ENCODE results near the gene RGSL1. TPM values are rescaled to one million over a fixed set of nuclear protein-coding genes. Genes with fewer than 3 reads are reported as not detected.
A peak's percentile ranks its signal among the peaks of the same experiment; 100 is the strongest.

The RGSL1 gene
- total RNA-seq, 1 experiment from 2014 or later: not detected

DNA sequence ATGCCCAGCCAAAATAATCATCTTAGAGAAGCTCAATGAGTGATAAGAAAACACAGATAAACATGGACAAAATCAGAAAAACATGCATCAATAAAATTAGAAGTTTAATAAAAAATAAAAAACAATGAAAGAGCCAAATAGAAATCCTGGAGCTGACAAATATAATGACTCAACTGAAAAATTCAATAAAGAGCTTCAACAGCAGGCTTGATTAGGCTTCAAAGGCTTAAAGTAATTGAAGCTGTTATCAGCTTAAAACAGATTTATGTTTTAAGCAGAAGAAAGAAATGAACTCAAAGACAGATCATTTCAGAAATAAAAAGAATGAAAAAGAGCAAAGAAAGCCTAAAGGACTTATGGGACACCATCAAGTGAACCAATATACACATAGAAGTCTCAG is 28.3 kb downstream of the RGSL1 start:
- intact Hi-C loops (cut with micrococcal nuclease; ENCODE audit: unreplicated experiment) (no loop called here), in situ Hi-C loops (cut with HindIII; ENCODE audit: low pct_unique_long_range_greater_than_20kb, low sequenced_read_pairs) (no loop called here)
- CTCF ChIA-PET: no interaction called here
- no peaks in the 10 kb centered on the region for H3K36me3 ChIP-seq (ENCODE audit: control insufficient read depth, insufficient read depth, low read length)
- no peak overlapping the region for H3K4me3 ChIP-seq (ENCODE audit: low read depth in 2 of 2, low read length in 2 of 2)
- ATAC-seq (no peak), DNase-seq (ENCODE audit: low read depth, low spot score) (no peak)
- TF ChIP-seq, protein P1, sequence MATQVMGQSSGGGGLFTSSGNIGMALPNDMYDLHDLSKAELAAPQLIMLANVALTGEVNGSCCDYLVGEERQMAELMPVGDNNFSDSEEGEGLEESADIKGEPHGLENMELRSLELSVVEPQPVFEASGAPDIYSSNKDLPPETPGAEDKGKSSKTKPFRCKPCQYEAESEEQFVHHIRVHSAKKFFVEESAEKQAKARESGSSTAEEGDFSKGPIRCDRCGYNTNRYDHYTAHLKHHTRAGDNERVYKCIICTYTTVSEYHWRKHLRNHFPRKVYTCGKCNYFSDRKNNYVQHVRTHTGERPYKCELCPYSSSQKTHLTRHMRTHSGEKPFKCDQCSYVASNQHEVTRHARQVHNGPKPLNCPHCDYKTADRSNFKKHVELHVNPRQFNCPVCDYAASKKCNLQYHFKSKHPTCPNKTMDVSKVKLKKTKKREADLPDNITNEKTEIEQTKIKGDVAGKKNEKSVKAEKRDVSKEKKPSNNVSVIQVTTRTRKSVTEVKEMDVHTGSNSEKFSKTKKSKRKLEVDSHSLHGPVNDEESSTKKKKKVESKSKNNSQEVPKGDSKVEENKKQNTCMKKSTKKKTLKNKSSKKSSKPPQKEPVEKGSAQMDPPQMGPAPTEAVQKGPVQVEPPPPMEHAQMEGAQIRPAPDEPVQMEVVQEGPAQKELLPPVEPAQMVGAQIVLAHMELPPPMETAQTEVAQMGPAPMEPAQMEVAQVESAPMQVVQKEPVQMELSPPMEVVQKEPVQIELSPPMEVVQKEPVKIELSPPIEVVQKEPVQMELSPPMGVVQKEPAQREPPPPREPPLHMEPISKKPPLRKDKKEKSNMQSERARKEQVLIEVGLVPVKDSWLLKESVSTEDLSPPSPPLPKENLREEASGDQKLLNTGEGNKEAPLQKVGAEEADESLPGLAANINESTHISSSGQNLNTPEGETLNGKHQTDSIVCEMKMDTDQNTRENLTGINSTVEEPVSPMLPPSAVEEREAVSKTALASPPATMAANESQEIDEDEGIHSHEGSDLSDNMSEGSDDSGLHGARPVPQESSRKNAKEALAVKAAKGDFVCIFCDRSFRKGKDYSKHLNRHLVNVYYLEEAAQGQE (IDR thresholded peaks at IDR 0.05; ENCODE audit: insufficient read depth in 1 of 2, low read depth in 2 of 2, low read length in 1 of 2): no peak
- TF ChIP-seq TCF7L2 (IDR thresholded peaks at IDR 0.05; ENCODE audit: low read depth, low read length) (no peak), POLR2AphosphoS5 (IDR thresholded peaks at IDR 0.05; ENCODE audit: low read depth, low read length) (no peak), SIN3A (IDR thresholded peaks at IDR 0.05; ENCODE audit: borderline replicate concordance, insufficient read depth, low read depth, low read length) (no peak)
- TF ChIP-seq, protein P2, sequence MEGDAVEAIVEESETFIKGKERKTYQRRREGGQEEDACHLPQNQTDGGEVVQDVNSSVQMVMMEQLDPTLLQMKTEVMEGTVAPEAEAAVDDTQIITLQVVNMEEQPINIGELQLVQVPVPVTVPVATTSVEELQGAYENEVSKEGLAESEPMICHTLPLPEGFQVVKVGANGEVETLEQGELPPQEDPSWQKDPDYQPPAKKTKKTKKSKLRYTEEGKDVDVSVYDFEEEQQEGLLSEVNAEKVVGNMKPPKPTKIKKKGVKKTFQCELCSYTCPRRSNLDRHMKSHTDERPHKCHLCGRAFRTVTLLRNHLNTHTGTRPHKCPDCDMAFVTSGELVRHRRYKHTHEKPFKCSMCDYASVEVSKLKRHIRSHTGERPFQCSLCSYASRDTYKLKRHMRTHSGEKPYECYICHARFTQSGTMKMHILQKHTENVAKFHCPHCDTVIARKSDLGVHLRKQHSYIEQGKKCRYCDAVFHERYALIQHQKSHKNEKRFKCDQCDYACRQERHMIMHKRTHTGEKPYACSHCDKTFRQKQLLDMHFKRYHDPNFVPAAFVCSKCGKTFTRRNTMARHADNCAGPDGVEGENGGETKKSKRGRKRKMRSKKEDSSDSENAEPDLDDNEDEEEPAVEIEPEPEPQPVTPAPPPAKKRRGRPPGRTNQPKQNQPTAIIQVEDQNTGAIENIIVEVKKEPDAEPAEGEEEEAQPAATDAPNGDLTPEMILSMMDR (IDR thresholded peaks at IDR 0.05): no peak
- H3K4me1 ChIP-seq (ENCODE audit: control insufficient read depth, insufficient read depth, low read length): no peaks in the 10 kb centered on the region
- no TSS peak for BruUV-seq (replicated peaks)
- H3K9me3 ChIP-seq (ENCODE audit: control insufficient read depth, insufficient read depth, low read depth, low read length): no peaks in the 10 kb centered on the region
- no peaks in the 10 kb centered on the region for H3K27me3 ChIP-seq (ENCODE audit: control insufficient read depth, insufficient read depth, low read length)
- no peak overlapping the region for H3K27ac ChIP-seq (ENCODE audit: low read length)
- POLR2A ChIA-PET: no interaction called here

DNA sequence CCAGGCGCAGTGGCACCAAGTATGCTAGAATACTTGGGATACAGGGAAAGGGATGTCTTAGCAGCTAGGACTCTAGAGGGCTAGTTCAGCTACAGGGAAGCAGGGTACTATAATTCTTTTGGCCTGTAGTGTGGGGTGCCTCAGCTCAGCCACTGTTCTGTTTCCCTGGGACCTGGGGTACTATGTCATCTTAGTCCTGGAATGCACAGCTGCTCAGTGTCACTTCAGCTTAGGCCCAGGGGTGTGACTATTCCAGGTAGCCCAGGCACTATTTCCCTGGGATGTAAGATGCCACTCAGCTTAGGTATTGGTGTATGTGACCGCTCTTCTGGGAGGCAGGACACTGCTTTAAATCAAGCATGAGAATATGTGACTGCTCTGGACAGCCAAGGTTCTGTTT is 34.1 kb downstream of the RGSL1 start:
- Histone ChIP-seq H3K36me3 (ENCODE audit: control insufficient read depth, insufficient read depth, low read length) (no peaks in the 10 kb centered on the region), H3K4me3 (ENCODE audit: low read depth in 2 of 2, low read length in 2 of 2) (no peak overlapping the region), H3K4me1 (ENCODE audit: control insufficient read depth, insufficient read depth, low read length) (no peaks in the 10 kb centered on the region), H3K27me3 (ENCODE audit: control insufficient read depth, insufficient read depth, low read length) (no peaks in the 10 kb centered on the region; the same call in none of the 2 replicates), H3K27ac (ENCODE audit: low read length) (no peak overlapping the region), H3K9me3 (ENCODE audit: control insufficient read depth, insufficient read depth, low read depth, low read length) (no peaks in the 10 kb centered on the region)
- intact Hi-C loops (cut with micrococcal nuclease; ENCODE audit: unreplicated experiment): no loop called here
- in situ Hi-C loops (cut with HindIII; ENCODE audit: low pct_unique_long_range_greater_than_20kb, low sequenced_read_pairs): no loop called here
- BruUV-seq (replicated peaks): no TSS peak
- CTCF ChIA-PET: no interaction called here
- TF ChIP-seq, protein P1 (IDR thresholded peaks at IDR 0.05; ENCODE audit: insufficient read depth in 1 of 2, low read depth in 2 of 2, low read length in 1 of 2): no peak
- TF ChIP-seq, protein P2 (IDR thresholded peaks at IDR 0.05): no peak
- TF ChIP-seq TCF7L2 (IDR thresholded peaks at IDR 0.05; ENCODE audit: low read depth, low read length) (no peak), POLR2AphosphoS5 (IDR thresholded peaks at IDR 0.05; ENCODE audit: low read depth, low read length) (no peak), SIN3A (IDR thresholded peaks at IDR 0.05; ENCODE audit: borderline replicate concordance, insufficient read depth, low read depth, low read length) (no peak)
- ATAC-seq: peak; percentile 56; the same call in 1 of the 2 replicates
- no peak for DNase-seq (ENCODE audit: low read depth, low spot score)
- POLR2A ChIA-PET: no interaction called here

Measured in Panc1 (cell line).